PC-3 (cell line): ENCODE measurements around the gene STARD9. TPM values are rescaled to one million over a fixed set of nuclear protein-coding genes. Genes with fewer than 3 reads are reported as not detected.

Source experiments
- ATAC-seq: fragments of 200-7000 bp; cut with Tn5 transposase; 2 replicates; pipeline ENCODE4 v1.9.1; 2020; ENCODE audit warnings: mild to moderate bottlenecking, moderate library complexity
- BruUV-seq: library from RNA; stranded (reverse); fragments of 400-500 nt; replicated peaks from 2 replicates; lab custom pipeline; 2021; lab: Mats Ljungman, UMichigan
- CTCF ChIA-PET: fragments of 300-600 bp; sonication (Branson Sonifier 250); formaldehyde crosslinking; loops from one replicate; lab custom pipeline; 2022; ENCODE audit warnings: antibody characterized with exemption; lab: Charles Lee
- POLR2A ChIA-PET: fragments of 300-600 bp; sonication (Branson Sonifier 250); formaldehyde crosslinking; loops from one replicate; lab custom pipeline; 2022; ENCODE audit warnings: antibody characterized with exemption; ENCODE audit not compliant: unreplicated experiment; lab: Charles Lee
- DNase-seq: peaks from one replicate; pipeline ENCODE4 v3.0.0-alpha.2; 2015
- H2AFZ ChIP-seq: fragments of 300-600 bp; sonication (generic); 2 replicates; pipeline ENCODE4 v1.6.0; 2016; ENCODE audit warnings: antibody characterized with exemption, low read length
- H3F3A ChIP-seq: fragments of 300-600 bp; sonication (generic); one replicate; pipeline ENCODE4 v1.6.0; 2017; ENCODE audit warnings: antibody characterized with exemption, low read length, control low read depth, mild to moderate bottlenecking; ENCODE audit not compliant: unreplicated experiment
- H3K27ac ChIP-seq: fragments of 300-600 bp; sonication (generic); 2 replicates; pipeline ENCODE4 v1.5.1; 2016; ENCODE audit warnings: mild to moderate bottlenecking, low read length
- H3K27me3 ChIP-seq: fragments of 300-600 bp; sonication (generic); 2 replicates; pipeline ENCODE4 v1.6.1; 2016; ENCODE audit warnings: low read length, mixed read lengths
- H3K36me3 ChIP-seq: fragments of 300-600 bp; sonication (generic); 2 replicates; pipeline ENCODE4 v1.6.1; 2016; ENCODE audit warnings: low read depth, mixed run types, low read length, mixed read lengths
- H3K4me1 ChIP-seq: fragments of 300-600 bp; sonication (generic); 2 replicates; pipeline ENCODE4 v1.5.1; 2016; ENCODE audit warnings: low read length; ENCODE audit not compliant: insufficient read depth
- H3K4me2 ChIP-seq: fragments of 300-600 bp; sonication (generic); 2 replicates; pipeline ENCODE4 v1.6.0; 2016; ENCODE audit warnings: low read length
- H3K4me3 ChIP-seq: fragments of 300-600 bp; sonication (generic); 2 replicates; pipeline ENCODE4 v1.5.1; 2016; ENCODE audit warnings: mild to moderate bottlenecking, low read length, mixed read lengths
- H3K79me2 ChIP-seq: fragments of 300-600 bp; sonication (generic); 2 replicates; pipeline ENCODE4 v1.6.1; 2017; ENCODE audit warnings: low read length, mixed read lengths
- H3K9ac ChIP-seq: fragments of 300-600 bp; sonication (generic); 2 replicates; pipeline ENCODE4 v1.6.0; 2016; ENCODE audit warnings: mild to moderate bottlenecking, low read length
- H3K9me2 ChIP-seq: fragments of 300-600 bp; sonication (generic); replicated peaks from 2 replicates; pipeline ENCODE4 v1.6.1; 2016; ENCODE audit warnings: mixed run types, low read length, mixed read lengths
- H3K9me3 ChIP-seq: fragments of 300-600 bp; sonication (generic); 2 replicates; pipeline ENCODE4 v1.6.1; 2016; ENCODE audit warnings: low read length, mixed read lengths
- H4K20me1 ChIP-seq: fragments of 300-600 bp; sonication (generic); 2 replicates; pipeline ENCODE4 v1.6.1; 2016; ENCODE audit warnings: low read length, mixed read lengths
- EZH2 ChIP-seq: fragments of 300-600 bp; sonication (generic); IDR thresholded peaks from one replicate; pipeline ENCODE4 v1.6.1; 2017; ENCODE audit warnings: antibody characterized with exemption, mild to moderate bottlenecking, low read length; ENCODE audit not compliant: unreplicated experiment
- EZH2phosphoT487 ChIP-seq: fragments of 300-600 bp; sonication (generic); IDR thresholded peaks from 2 replicates; pipeline ENCODE4 v1.6.1; 2018; ENCODE audit warnings: mild to moderate bottlenecking, antibody characterized with exemption, low read length, borderline replicate concordance
- intact Hi-C: fragments of 100-400 bp; cut with micrococcal nuclease; formaldehyde crosslinking; loops from 2 replicates; pipeline ENCODE4 v1.9.0; 2023
- total RNA-seq: library from RNA; depleted of rRNA; stranded (reverse); fragments of >200 nt; gene quantifications from 2 replicates; pipeline ENCODE4 v1.2.3, GENCODE V29; 2014
- TF ChIP-seq, protein P1 (sequence below): fragments of 300-600 bp; sonication (generic); conservative IDR thresholded peaks from 2 replicates; pipeline ENCODE4 v1.5.1; 2017; ENCODE audit warnings: antibody characterized with exemption, low read depth, mild to moderate bottlenecking, low read length

STARD9 gene
- total RNA-seq, 1 experiment from 2014 or later, result 5.0 TPM

- Histone ChIP-seq H3K27me3 (no peaks in the 10 kb centered on the region), H3K36me3 (peaks cover 47% of the 10 kb centered on the region), H3K79me2 (peaks cover 22% of the 10 kb centered on the region), H3K27ac (no peak overlapping the region), H4K20me1 (no peaks in the 10 kb centered on the region), H3K4me1 (peaks cover 8% of the 10 kb centered on the region), H2AFZ (no peak overlapping the region), H3K4me3 (no peak overlapping the region), H3K9ac (no peak overlapping the region), H3K9me2 (no peaks in the 10 kb centered on the region), H3K9me3 (no peaks in the 10 kb centered on the region), H3F3A (no peaks in the 10 kb centered on the region), H3K4me2 (no peak overlapping the region)
- DNase-seq (no peak), ATAC-seq (no peak)
- ChIA-PET CTCF (no interaction called here), POLR2A (no interaction called here)
- intact Hi-C loops, result no loop called here
- TF ChIP-seq, protein P1, sequence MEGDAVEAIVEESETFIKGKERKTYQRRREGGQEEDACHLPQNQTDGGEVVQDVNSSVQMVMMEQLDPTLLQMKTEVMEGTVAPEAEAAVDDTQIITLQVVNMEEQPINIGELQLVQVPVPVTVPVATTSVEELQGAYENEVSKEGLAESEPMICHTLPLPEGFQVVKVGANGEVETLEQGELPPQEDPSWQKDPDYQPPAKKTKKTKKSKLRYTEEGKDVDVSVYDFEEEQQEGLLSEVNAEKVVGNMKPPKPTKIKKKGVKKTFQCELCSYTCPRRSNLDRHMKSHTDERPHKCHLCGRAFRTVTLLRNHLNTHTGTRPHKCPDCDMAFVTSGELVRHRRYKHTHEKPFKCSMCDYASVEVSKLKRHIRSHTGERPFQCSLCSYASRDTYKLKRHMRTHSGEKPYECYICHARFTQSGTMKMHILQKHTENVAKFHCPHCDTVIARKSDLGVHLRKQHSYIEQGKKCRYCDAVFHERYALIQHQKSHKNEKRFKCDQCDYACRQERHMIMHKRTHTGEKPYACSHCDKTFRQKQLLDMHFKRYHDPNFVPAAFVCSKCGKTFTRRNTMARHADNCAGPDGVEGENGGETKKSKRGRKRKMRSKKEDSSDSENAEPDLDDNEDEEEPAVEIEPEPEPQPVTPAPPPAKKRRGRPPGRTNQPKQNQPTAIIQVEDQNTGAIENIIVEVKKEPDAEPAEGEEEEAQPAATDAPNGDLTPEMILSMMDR, result no peak
- TF ChIP-seq EZH2 (no peak), EZH2phosphoT487 (no peak)
- no TSS peak for BruUV-seq
These were observed 157.6 kb downstream of the STARD9 start for GRCh38 chr15:42733027-42733426.

GRCh38 chr15:42734076-42734672, 158.8 kb downstream of the STARD9 start:
- ChIA-PET CTCF (interaction anchor here (1.6 kb wide), 1 partner anchor 192 kb away, joined by 4 read pairs; no protein-coding TSS in a partner anchor), POLR2A (no interaction called here)
- no peak overlapping the region for H3K27ac ChIP-seq
- DNase-seq (no peak), ATAC-seq (no peak)
- no peak overlapping the region for H3K4me2 ChIP-seq
- no peaks in the 10 kb centered on the region for H3K27me3 ChIP-seq
- no peaks in the 10 kb centered on the region for H3K9me3 ChIP-seq
- peaks cover 39% of the 10 kb centered on the region for H3K36me3 ChIP-seq
- BruUV-seq, result no TSS peak
- TF ChIP-seq EZH2, result no peak
- no peak for TF ChIP-seq EZH2phosphoT487
- TF ChIP-seq, protein P1, result no peak
- H3K9ac ChIP-seq, result no peak overlapping the region
- no peaks in the 10 kb centered on the region for H3F3A ChIP-seq
- intact Hi-C loops, result no loop called here
- H2AFZ ChIP-seq, result no peak overlapping the region
- no peaks in the 10 kb centered on the region for H3K9me2 ChIP-seq
- H3K79me2 ChIP-seq, result peaks cover 22% of the 10 kb centered on the region
- H3K4me3 ChIP-seq, result no peak overlapping the region
- H4K20me1 ChIP-seq, result no peaks in the 10 kb centered on the region
- peaks cover 8% of the 10 kb centered on the region for H3K4me1 ChIP-seq
